Esophagus squamous epithelium (tissue), 4 donors: ENCODE data around the gene PCDHGA1.

Experiments used
- CTCF ChIP-seq, 6 experiments: fragments of 450-650 bp in 4 of 6; fragments of 200-600 bp in 2 of 6; sonication (generic) in 2 of 6; IDR thresholded peaks; one replicate each; pipeline ENCODE4 v1.5.1; 2016 to 2019; ENCODE audit warnings: antibody characterized with exemption in 6 of 6, mild to moderate bottlenecking in 4 of 6, moderate library complexity in 4 of 6
- POLR2A ChIP-seq, 4 donors: fragments of 450-650 bp; IDR thresholded peaks; one replicate each; pipeline ENCODE4 v1.6.1; 2017; ENCODE audit warnings: antibody characterized with exemption in 4 of 4, mild to moderate bottlenecking in 4 of 4, moderate library complexity in 3 of 4

DNA sequence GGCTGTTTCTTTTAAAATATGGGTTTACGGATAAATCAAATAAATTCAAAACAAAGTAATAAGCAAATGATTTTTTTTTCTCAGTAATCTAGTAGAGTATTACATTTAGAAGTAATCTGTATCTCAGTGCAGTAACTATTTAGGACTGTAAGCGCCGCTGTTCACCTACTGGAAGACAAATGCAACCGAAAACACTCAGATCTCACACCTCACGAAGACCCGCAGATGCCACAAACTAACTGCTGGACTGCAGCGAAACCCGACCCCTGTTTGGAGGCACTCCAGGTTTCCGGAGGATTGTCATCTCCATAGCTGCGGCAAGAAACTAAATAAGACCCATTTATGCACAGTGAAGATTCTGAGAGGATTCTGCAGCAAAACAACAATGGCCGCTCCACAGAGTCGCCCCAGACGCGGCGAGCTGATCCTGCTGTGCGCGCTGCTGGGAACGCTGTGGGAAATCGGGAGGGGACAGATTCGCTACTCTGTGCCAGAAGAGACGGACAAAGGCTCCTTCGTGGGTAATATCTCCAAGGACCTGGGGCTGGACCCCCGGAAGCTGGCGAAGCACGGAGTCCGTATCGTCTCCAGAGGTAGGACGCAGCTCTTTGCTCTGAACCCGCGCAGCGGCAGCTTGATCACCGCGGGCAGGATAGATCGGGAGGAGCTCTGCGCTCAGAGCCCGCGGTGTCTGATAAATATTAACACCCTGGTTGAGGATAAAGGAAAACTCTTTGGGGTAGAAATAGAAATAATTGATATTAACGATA, 62.3 kb downstream of the PCDHGA1 start, which contains the start of gene PCDHGA8:
- no peak for TF ChIP-seq CTCF (IDR thresholded peaks at IDR 0.05)
- TF ChIP-seq POLR2A (IDR thresholded peaks at IDR 0.05): no peak
